Ovary (tissue), 3 donors: ENCODE results near the gene ETFA.

Experiments used
- POLR2A ChIP-seq: fragments of 450-650 bp; IDR thresholded peaks from one replicate; pipeline ENCODE4 v1.6.1; 2017; ENCODE audit warnings: antibody characterized with exemption, mild to moderate bottlenecking, moderate library complexity
- TF ChIP-seq, protein P1 (sequence below), 3 donors: fragments of 450-650 bp in 2 of 3; fragments of 200-600 bp in 1 of 3; IDR thresholded peaks; one replicate each; pipeline versions ENCODE4 v1.5.1 to v1.8.0; 2016 to 2022; ENCODE audit warnings: antibody characterized with exemption in 3 of 3, mild to moderate bottlenecking in 1 of 3
- donor health status: DM: no; HTN: no; CAD: no.

DNA sequence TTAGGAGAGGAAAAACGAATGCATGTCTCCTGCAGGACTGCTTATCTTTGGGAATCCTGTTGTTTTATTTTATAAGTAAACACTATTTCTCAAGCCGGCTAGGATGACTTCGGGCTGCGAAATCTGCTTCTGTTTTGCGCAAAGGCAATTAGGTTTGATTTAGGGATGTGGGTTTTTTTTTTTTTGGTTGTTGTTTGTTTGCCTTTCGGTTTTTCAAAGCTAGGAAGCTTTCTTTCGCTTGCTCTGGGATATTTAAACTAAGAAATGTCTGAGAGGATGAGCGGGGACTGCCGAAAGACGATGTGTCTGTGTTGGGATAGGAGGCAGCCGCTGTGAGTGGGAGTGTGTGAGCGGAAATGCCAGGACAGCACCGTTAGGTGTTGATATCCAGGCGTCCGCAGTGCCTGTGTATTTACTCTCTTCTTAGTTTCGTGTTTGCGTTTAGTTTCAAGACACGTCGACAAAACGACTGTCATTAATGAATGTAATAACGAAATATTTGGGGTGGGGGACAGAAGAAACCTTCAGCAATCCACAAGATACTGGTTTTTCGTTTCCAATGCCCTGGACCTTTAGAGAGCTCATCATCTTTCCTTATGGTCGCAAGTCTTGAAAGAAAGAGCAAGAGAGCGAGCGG lies 25.9 kb upstream of the ETFA start:
- TF ChIP-seq, protein P1, sequence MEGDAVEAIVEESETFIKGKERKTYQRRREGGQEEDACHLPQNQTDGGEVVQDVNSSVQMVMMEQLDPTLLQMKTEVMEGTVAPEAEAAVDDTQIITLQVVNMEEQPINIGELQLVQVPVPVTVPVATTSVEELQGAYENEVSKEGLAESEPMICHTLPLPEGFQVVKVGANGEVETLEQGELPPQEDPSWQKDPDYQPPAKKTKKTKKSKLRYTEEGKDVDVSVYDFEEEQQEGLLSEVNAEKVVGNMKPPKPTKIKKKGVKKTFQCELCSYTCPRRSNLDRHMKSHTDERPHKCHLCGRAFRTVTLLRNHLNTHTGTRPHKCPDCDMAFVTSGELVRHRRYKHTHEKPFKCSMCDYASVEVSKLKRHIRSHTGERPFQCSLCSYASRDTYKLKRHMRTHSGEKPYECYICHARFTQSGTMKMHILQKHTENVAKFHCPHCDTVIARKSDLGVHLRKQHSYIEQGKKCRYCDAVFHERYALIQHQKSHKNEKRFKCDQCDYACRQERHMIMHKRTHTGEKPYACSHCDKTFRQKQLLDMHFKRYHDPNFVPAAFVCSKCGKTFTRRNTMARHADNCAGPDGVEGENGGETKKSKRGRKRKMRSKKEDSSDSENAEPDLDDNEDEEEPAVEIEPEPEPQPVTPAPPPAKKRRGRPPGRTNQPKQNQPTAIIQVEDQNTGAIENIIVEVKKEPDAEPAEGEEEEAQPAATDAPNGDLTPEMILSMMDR (IDR thresholded peaks at IDR 0.05), result no peak
- no peak for TF ChIP-seq POLR2A
